ENCODE measurements around the gene MGAT5B. TPM values are rescaled to one million over a fixed set of nuclear protein-coding genes. Genes with fewer than 3 reads are reported as not detected.

Gene MGAT5B
- total and polyA plus RNA-seq, 2 experiments from 2014 or later = 0.11 to 0.16 TPM

DNA sequence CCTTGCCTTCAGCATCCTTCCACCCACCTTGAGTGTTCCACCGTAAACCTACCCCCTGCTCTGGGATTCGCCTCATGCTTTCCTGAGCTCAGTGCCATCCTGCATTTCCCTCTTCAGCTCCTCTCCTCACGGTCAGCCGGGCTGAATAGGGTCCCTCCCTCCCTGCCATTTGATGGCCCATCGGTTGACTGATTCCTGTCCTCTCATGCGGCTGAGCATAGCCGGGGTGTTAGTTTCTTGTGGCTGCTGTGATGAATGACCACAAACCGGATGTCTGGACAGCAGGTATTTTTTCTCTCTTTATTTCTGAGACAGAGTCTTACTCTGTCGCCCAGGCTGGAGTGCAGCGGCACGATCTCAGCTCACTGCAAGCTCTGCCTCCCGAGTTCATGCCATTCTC lies 44.1 kb upstream of the MGAT5B start:
- Histone ChIP-seq H3K36me3 (ENCODE audit: low read depth) (no peaks in the 10 kb centered on the region), H3K79me2 (ENCODE audit: insufficient read depth) (no peaks in the 10 kb centered on the region), H2AFZ (no peak overlapping the region), H3K9ac (no peak overlapping the region), H3K9me2 (ENCODE audit: insufficient read depth) (no peaks in the 10 kb centered on the region), H3K27me3 (replicated peaks; ENCODE audit: insufficient read depth) (no peaks in the 10 kb centered on the region; the same call in 1 of the 2 replicates), H3K4me2 (ENCODE audit: unreplicated experiment) (no peak overlapping the region), H3F3A (ENCODE audit: insufficient read depth) (no peaks in the 10 kb centered on the region), H4K20me1 (ENCODE audit: insufficient read depth) (no peaks in the 10 kb centered on the region), H3K9me3 (ENCODE audit: low read depth) (no peaks in the 10 kb centered on the region), H3K27ac (no peak overlapping the region), H3K4me3 (no peak overlapping the region), H3K4me1 (ENCODE audit: insufficient read depth) (no peaks in the 10 kb centered on the region)
- 63 to 68% methylated on average over 12 of the region's 12 CpGs for WGBS, 2 experiments (ENCODE audit: low coverage in 1 of 2, low lambda C conversion rate in 2 of 2, missing lambda C conversion rate in 2 of 2)
- no peak for TF ChIP-seq EZH2phosphoT487 (IDR thresholded peaks at IDR 0.05; ENCODE audit: insufficient read depth, low read depth)
- no peak for TF ChIP-seq EZH2 (IDR thresholded peaks at IDR 0.05; ENCODE audit: insufficient read depth, poor library complexity, severe bottlenecking)
- no peak for DNase-seq
- in situ Hi-C loops (cut with MboI) = no loop called here

DNA sequence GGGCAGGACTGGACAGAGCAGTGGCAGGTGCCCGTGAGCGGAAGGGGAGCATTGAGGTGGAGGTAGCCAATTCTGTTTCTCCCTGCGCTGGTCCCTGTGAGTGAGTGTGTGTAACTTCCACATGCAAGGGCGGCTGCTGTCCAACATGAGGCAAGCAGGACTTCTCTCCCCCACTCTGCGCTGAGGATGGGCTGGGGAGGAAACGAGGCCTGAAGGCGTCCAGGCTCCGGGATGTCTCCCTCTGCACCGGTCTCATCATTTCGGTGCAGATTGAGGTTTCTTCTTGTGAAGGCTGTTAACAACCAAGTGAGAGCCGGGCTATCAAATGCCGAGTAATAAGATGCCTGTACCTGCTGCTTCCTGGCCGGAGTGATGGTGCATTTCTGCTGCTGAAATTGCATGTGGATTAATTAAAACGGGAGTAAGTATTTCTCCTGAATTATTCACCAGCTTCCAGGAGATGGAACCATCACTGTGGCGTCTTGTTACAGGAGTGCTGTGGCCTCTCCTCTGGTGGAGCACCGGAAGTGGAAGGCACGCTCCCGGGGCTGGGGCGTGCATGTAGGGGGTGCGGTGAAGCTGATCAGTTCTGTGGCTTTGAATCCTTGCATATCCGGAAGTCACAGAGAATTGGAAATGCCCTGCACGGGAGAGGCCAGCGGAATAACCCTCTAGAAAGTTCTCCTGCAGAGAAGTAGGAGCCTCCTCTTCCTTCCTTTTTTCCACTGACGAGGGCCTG lies 41.7 kb upstream of the MGAT5B start:
- Histone ChIP-seq H3K4me2 (ENCODE audit: unreplicated experiment) (no peak overlapping the region), H3K9me2 (ENCODE audit: insufficient read depth) (no peaks in the 10 kb centered on the region), H3K4me3 (no peak overlapping the region), H3K79me2 (ENCODE audit: insufficient read depth) (no peaks in the 10 kb centered on the region), H3K9ac (no peak overlapping the region), H2AFZ (no peak overlapping the region), H3K27ac (no peak overlapping the region), H4K20me1 (ENCODE audit: insufficient read depth) (no peaks in the 10 kb centered on the region), H3K4me1 (ENCODE audit: insufficient read depth) (no peaks in the 10 kb centered on the region), H3K27me3 (replicated peaks; ENCODE audit: insufficient read depth) (0 out of 2 replicates have a peak, but pooled peaks cover 7% of the 10 kb centered on the region), H3F3A (ENCODE audit: insufficient read depth) (no peaks in the 10 kb centered on the region), H3K36me3 (ENCODE audit: low read depth) (no peaks in the 10 kb centered on the region), H3K9me3 (ENCODE audit: low read depth) (no peaks in the 10 kb centered on the region)
- 63 to 64% methylated on average over 24 of the region's 24 CpGs for WGBS, 2 experiments (ENCODE audit: low coverage in 1 of 2, low lambda C conversion rate in 2 of 2, missing lambda C conversion rate in 2 of 2)
- in situ Hi-C loops (cut with MboI) = no loop called here
- DNase-seq = no peak
- TF ChIP-seq EZH2phosphoT487 (IDR thresholded peaks at IDR 0.05; ENCODE audit: insufficient read depth, low read depth) (no peak), EZH2 (IDR thresholded peaks at IDR 0.05; ENCODE audit: insufficient read depth, poor library complexity, severe bottlenecking) (no peak)

DNA sequence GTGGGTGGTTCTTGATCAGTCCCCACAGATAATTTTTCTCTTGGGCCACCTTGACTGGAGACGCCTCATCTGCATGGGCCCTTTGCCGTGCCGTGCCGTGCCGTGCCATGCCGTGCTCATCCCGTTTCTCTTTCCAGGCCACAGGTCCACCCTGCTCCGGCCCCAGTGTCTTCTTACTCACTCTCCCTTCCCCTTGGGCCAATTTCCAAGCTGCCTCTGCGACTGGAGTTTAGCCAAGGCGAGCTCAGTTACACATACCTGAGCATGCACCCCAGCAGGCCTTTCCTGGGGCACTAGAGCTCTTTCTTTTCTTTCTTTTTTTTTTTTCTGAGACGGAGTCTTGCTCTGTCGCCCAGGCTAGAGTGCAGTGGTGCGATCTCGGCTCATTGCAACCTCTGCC lies 40.5 kb upstream of the MGAT5B start:
- H3K79me2 ChIP-seq (ENCODE audit: insufficient read depth) = no peaks in the 10 kb centered on the region
- H3K4me3 ChIP-seq = no peak overlapping the region
- 0 out of 2 replicates have a peak, but pooled peaks cover 7% of the 10 kb centered on the region for H3K27me3 ChIP-seq (replicated peaks; ENCODE audit: insufficient read depth)
- H3K9me2 ChIP-seq (ENCODE audit: insufficient read depth) = no peaks in the 10 kb centered on the region
- in situ Hi-C loops (cut with MboI) = no loop called here
- no peak overlapping the region for H3K27ac ChIP-seq
- 66 to 75% methylated on average over 12 to 14 of the region's 14 CpGs for WGBS, 2 experiments (ENCODE audit: low coverage in 1 of 2, low lambda C conversion rate in 2 of 2, missing lambda C conversion rate in 2 of 2)
- no peak overlapping the region for H3K4me2 ChIP-seq (ENCODE audit: unreplicated experiment)
- H3K9me3 ChIP-seq (ENCODE audit: low read depth) = no peaks in the 10 kb centered on the region
- H3K4me1 ChIP-seq (ENCODE audit: insufficient read depth) = no peaks in the 10 kb centered on the region
- H4K20me1 ChIP-seq (ENCODE audit: insufficient read depth) = no peaks in the 10 kb centered on the region
- no peak overlapping the region for H3K9ac ChIP-seq
- no peaks in the 10 kb centered on the region for H3F3A ChIP-seq (ENCODE audit: insufficient read depth)
- TF ChIP-seq EZH2 (IDR thresholded peaks at IDR 0.05; ENCODE audit: insufficient read depth, poor library complexity, severe bottlenecking) = no peak
- TF ChIP-seq EZH2phosphoT487 (IDR thresholded peaks at IDR 0.05; ENCODE audit: insufficient read depth, low read depth) = no peak
- no peak for DNase-seq
- H3K36me3 ChIP-seq (ENCODE audit: low read depth) = no peaks in the 10 kb centered on the region
- H2AFZ ChIP-seq = no peak overlapping the region

DNA sequence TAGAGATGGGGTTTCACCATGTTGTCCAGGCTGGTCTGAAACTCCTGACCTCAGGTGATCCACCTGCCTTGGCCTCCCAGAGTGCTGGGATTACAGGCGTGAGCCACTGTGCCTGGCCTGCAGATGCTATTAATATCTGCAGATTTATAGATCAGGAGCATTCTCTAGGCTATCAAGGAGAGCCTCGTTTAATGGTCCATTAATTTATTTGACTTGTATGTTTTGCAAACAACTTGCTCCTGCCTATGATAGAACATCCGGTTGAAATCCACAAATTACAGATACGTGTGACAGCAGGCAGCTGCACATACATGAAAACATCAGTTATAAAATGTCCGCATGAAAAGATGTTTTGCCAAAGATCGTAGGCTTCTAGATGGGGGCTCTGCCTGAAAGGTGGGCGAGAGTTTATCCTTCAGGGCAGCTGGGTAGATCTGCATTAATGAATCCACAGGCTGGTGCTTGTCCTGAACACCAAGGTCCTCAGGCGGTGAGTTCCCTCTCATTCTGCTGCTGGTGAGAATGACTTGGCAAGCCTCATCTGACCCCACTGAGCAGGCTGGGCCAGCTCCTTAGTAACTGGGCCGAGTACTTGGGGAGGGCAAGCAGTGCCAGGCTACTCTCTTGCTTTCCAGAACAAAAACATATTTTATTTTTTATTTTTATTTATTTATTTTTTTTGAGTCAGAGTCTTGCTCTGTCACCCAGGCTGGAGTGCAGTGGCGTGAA lies 37.1 kb upstream of the MGAT5B start:
- DNase-seq = no peak
- H3K36me3 ChIP-seq (ENCODE audit: low read depth) = no peaks in the 10 kb centered on the region
- no peaks in the 10 kb centered on the region for H3K79me2 ChIP-seq (ENCODE audit: insufficient read depth)
- H3K27me3 ChIP-seq (replicated peaks; ENCODE audit: insufficient read depth) = peaks cover 29% of the 10 kb centered on the region
- H3K27ac ChIP-seq = no peak overlapping the region
- H3K4me2 ChIP-seq (ENCODE audit: unreplicated experiment) = no peak overlapping the region
- TF ChIP-seq EZH2phosphoT487 (IDR thresholded peaks at IDR 0.05; ENCODE audit: insufficient read depth, low read depth) (no peak), EZH2 (IDR thresholded peaks at IDR 0.05; ENCODE audit: insufficient read depth, poor library complexity, severe bottlenecking) (no peak)
- no peak overlapping the region for H2AFZ ChIP-seq
- H3K9me2 ChIP-seq (ENCODE audit: insufficient read depth) = no peaks in the 10 kb centered on the region
- WGBS, 2 experiments (ENCODE audit: low coverage in 1 of 2, low lambda C conversion rate in 2 of 2, missing lambda C conversion rate in 2 of 2) = 52 to 59% methylated on average over 10 of the region's 10 CpGs
- no peaks in the 10 kb centered on the region for H3K9me3 ChIP-seq (ENCODE audit: low read depth)
- H4K20me1 ChIP-seq (ENCODE audit: insufficient read depth) = no peaks in the 10 kb centered on the region
- no peaks in the 10 kb centered on the region for H3K4me1 ChIP-seq (ENCODE audit: insufficient read depth)
- no peaks in the 10 kb centered on the region for H3F3A ChIP-seq (ENCODE audit: insufficient read depth)
- H3K4me3 ChIP-seq = no peak overlapping the region
- H3K9ac ChIP-seq = no peak overlapping the region
- in situ Hi-C loops (cut with MboI) = no loop called here
